OCI-LY3 (cell line): ENCODE results near the gene HPF1.

Experiments
- CTCF ChIP-seq: fragments of 200-600, 300-600 bp; sonication (generic); IDR thresholded peaks from 2 replicates; pipeline ENCODE4 v1.5.1; 2014; ENCODE audit warnings: antibody characterized with exemption, low read length, low read depth
- EZH2phosphoT487 ChIP-seq: fragments of 200-600 bp; shearing (Covaris generic); IDR thresholded peaks from 2 replicates; pipeline ENCODE4 v1.6.1; 2018; ENCODE audit warnings: antibody characterized with exemption, mixed run types, low read depth

GRCh38 chr4:169698331-169698730 lies 59.4 kb downstream of the HPF1 start:
- TF ChIP-seq CTCF (no peak), EZH2phosphoT487 (no peak)
